Measurements from ENCODE around the gene MS4A6E. TPM values are rescaled to one million over a fixed set of nuclear protein-coding genes. Genes with fewer than 3 reads are reported as not detected.
"Not testable (repeated sequence)": the region's sequence is repeated elsewhere in the genome, so short reads cannot be mapped to it uniquely, and the experiment has no call there.

The MS4A6E gene
- polyA plus RNA-seq, 1 donor, result not detected

DNA sequence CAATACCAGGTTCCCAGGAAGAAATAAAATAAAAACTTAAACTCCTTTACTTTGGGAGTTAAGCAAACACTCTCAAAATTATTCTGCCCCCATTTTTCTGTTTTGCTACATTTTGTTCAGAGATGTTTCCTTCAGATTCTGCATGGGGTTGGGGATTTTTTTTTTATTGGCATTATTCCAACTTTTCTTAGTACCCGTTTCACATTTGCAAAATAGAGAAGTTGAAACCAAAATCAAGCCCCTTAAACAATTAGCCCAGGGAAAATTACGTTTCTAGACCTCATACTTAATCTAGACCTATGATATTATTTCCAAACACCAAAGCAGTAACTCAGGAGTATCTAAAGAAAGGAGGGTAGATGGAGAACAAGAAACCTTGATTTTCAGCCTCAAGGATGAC is 30.7 kb downstream of the MS4A6E start:
- H3K4me1 ChIP-seq (ENCODE audit: control insufficient read depth, insufficient read depth, low read length), result no peaks in the 10 kb centered on the region
- peaks cover 8% of the 10 kb centered on the region for H3K9me3 ChIP-seq (ENCODE audit: control insufficient read depth, low read depth, low read length)
- no peak overlapping the region for H3K4me3 ChIP-seq (ENCODE audit: low read length)
- no peaks in the 10 kb centered on the region for H3K27me3 ChIP-seq (ENCODE audit: control insufficient read depth, insufficient read depth, low read length)
- no peak for DNase-seq
- H3K36me3 ChIP-seq (ENCODE audit: control insufficient read depth, insufficient read depth, low read length), result no peaks in the 10 kb centered on the region
- WGBS (ENCODE audit: insufficient coverage, low lambda C conversion rate), result no CpG with 5 or more reads among the region's 2 CpGs
- no peak overlapping the region for H3K27ac ChIP-seq (ENCODE audit: low read length)

DNA sequence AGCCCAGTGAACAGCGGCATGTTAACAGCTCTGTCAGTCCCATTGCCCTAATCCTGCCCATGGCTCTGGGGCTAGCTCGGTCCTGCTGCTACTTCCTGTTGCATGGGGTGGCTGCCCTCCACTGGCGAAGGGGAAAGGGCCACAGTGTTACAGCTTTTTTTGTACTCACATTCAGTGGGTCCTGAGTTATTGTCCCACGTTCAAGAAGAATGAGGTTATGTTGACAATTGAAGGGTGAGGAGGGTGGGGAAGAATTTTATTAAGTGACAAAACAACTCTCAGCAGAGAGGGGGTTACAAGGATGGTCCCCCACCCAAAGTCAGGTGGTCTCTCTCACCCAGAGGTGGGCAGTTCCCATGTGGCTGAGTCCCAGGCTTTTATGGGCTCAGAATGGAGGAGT is 33.6 kb downstream of the MS4A6E start:
- peaks cover 8% of the 10 kb centered on the region for H3K9me3 ChIP-seq (ENCODE audit: control insufficient read depth, low read depth, low read length)
- no peak overlapping the region for H3K27ac ChIP-seq (ENCODE audit: low read length)
- H3K4me3 ChIP-seq (ENCODE audit: low read length), result no peak overlapping the region
- no CpG with 5 or more reads among the region's 4 CpGs for WGBS (ENCODE audit: insufficient coverage, low lambda C conversion rate)
- no peaks in the 10 kb centered on the region for H3K4me1 ChIP-seq (ENCODE audit: control insufficient read depth, insufficient read depth, low read length)
- no peaks in the 10 kb centered on the region for H3K36me3 ChIP-seq (ENCODE audit: control insufficient read depth, insufficient read depth, low read length)
- peaks cover 3% of the 10 kb centered on the region for H3K27me3 ChIP-seq (ENCODE audit: control insufficient read depth, insufficient read depth, low read length)
- no peak for DNase-seq

DNA sequence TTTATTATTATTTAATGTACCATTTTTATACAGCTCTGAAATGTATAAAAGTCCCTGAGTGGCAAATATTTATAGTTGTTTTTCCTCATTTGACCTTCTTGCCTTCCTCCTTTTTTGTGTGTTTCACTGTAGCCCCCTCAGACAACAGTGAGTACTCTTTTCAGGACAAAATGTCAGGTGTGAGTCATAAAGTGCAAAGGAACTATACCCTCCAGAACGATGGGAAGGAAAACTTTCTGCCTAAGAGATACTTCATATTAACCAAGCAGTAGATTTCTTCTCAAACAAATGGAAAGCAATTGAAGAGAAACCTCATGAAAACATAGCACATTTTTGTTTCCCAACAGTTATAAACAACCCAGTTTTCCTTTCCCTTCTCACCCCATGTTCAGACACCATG is 35.2 kb downstream of the MS4A6E start:
- WGBS (ENCODE audit: insufficient coverage, low lambda C conversion rate), result 50% methylated on average over 1 of the region's 1 CpG
- no peaks in the 10 kb centered on the region for H3K4me1 ChIP-seq (ENCODE audit: control insufficient read depth, insufficient read depth, low read length)
- H3K9me3 ChIP-seq (ENCODE audit: control insufficient read depth, low read depth, low read length), result peaks cover 8% of the 10 kb centered on the region
- H3K27ac ChIP-seq (ENCODE audit: low read length), result no peak overlapping the region
- no peak overlapping the region for H3K4me3 ChIP-seq (ENCODE audit: low read length)
- H3K36me3 ChIP-seq (ENCODE audit: control insufficient read depth, insufficient read depth, low read length), result no peaks in the 10 kb centered on the region
- DNase-seq, result no peak
- peaks cover 3% of the 10 kb centered on the region for H3K27me3 ChIP-seq (ENCODE audit: control insufficient read depth, insufficient read depth, low read length)

DNA sequence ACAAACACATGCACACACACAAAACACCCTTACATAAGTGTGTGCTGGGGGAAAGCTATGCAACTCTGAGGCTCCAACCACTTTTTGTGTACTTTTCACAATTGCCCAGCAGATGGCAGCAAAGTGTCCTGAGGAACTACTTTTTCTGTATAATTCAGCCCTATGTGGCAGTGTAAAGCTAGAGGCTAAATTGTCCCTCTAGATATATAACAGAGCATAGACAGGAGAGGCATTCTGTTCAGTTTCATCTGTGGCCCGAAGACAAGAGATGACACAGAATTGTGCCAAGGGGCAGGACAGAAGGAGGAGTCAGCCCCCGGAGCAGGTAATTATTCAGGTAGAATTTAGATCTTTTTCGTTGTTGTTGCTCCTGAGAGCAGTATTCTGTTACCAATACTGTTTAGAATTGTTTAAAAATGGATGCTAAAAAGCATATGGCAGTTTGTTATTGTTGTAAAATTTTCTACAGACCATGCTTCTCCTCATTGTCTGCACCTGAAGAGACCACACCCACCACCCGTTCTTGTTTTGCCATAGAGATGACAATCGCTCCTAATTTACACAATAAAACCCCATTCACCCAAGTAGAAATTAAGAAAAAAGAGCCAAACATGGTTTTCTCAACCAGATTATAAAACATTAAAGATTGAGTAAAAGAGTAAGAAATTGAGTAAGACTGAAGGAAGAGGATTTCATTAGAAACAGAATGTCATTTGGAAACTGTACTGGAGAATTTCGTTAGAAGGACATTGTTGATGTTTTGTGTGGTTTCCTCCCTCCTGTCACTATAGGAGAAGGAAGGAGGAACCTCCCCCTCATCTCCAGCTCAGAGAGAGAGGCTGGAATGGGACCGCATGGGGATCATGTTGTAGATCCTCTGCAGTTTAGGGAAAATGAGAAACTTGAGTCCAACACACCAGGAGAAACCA is 36.8 kb downstream of the MS4A6E start:
- H3K9me3 ChIP-seq (ENCODE audit: control insufficient read depth, low read depth, low read length), result peaks cover 8% of the 10 kb centered on the region
- WGBS (ENCODE audit: insufficient coverage, low lambda C conversion rate), result 80% methylated on average over 1 of the region's 7 CpGs
- no peak overlapping the region for H3K4me3 ChIP-seq (ENCODE audit: low read length)
- H3K27me3 ChIP-seq (ENCODE audit: control insufficient read depth, insufficient read depth, low read length), result peaks cover 3% of the 10 kb centered on the region
- peak; percentile 38 to 44 for DNase-seq
- H3K4me1 ChIP-seq (ENCODE audit: control insufficient read depth, insufficient read depth, low read length), result no peaks in the 10 kb centered on the region
- no peak overlapping the region for H3K27ac ChIP-seq (ENCODE audit: low read length)
- H3K36me3 ChIP-seq (ENCODE audit: control insufficient read depth, insufficient read depth, low read length), result no peaks in the 10 kb centered on the region

DNA sequence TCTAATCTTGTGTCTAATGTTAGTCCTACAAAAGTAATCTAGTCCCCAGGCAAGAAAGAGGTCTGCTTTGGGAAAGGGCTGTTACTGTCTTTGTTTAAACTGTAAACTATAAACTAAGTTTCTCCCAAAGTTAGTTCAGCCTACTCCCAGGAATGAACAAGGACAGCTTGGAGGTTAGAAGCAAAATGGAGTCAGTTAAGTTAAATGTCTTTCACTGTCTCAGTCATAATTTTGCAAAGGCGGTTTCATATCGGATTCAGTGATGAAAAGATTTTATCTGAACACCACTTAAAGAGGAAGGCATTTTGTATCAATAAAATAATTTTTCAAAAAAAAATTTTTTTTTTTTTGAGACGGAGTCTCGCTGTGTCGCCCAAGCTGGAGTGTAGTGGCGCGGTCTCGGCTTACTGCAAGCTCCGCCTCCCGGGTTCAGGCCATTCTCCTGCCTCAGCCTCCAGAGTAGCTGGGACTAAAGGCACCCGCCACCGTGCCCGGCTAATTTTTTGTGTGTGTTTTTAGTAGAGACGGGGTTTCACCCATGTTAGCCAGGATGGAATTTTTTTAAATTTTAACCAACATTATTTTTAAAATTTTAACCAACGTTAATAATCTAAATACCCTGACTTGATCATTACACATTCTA is 39.3 kb downstream of the MS4A6E start:
- not testable (repeated sequence) for H3K4me3 ChIP-seq (ENCODE audit: low read length); H3K36me3 ChIP-seq (ENCODE audit: control insufficient read depth, insufficient read depth, low read length); H3K27me3 ChIP-seq (ENCODE audit: control insufficient read depth, insufficient read depth, low read length); H3K27ac ChIP-seq (ENCODE audit: low read length); H3K4me1 ChIP-seq (ENCODE audit: control insufficient read depth, insufficient read depth, low read length); H3K9me3 ChIP-seq (ENCODE audit: control insufficient read depth, low read depth, low read length); DNase-seq
- WGBS (ENCODE audit: insufficient coverage, low lambda C conversion rate), result 75% methylated on average over 4 of the region's 15 CpGs

DNA sequence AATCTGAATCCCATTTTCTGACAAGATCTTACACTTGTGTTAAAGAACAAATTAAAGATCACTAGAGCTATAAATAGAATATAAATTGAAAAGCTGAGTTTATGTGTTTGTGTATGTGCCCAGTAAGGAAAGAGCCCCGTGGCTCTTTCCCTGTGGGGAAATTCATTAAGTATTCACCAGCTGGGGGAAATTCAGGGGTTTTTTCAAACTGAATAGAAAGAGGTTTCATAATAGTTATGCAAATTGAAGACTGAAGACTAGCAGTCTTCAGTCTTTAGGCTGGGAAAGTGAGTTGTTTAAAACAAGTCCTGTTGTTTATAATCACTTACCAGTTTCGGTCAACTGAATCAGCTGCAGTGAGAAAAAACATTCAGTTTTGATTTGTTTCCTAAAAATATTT is 40.0 kb downstream of the MS4A6E start:
- no peak for DNase-seq
- Histone ChIP-seq H3K27ac (ENCODE audit: low read length) (no peak overlapping the region), H3K4me1 (ENCODE audit: control insufficient read depth, insufficient read depth, low read length) (no peaks in the 10 kb centered on the region), H3K9me3 (ENCODE audit: control insufficient read depth, low read depth, low read length) (no peaks in the 10 kb centered on the region), H3K27me3 (ENCODE audit: control insufficient read depth, insufficient read depth, low read length) (peaks cover 3% of the 10 kb centered on the region), H3K36me3 (ENCODE audit: control insufficient read depth, insufficient read depth, low read length) (no peaks in the 10 kb centered on the region), H3K4me3 (ENCODE audit: low read length) (no peak overlapping the region)
- WGBS (ENCODE audit: insufficient coverage, low lambda C conversion rate), result no CpG with 5 or more reads among the region's 2 CpGs

DNA sequence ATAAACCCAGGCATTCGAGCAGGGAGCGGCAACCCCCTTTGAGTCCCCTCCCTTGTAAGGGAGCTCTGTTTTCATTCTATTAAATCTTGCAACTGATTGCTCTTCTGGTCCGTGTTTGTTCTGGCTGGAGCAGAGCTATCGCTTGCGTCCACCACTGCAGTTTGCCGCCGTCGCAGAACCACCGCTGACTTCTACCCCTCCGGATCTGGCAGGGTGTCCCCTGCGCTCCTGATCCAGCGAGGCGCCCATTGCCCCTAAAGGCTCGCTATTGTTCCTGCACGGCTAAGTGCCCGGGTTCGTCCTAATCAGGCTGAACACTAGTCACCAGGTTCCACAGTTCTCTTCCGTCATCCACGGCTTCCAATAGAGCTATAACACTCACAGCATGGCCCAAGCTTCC is 40.8 kb downstream of the MS4A6E start:
- Histone ChIP-seq H3K4me1 (ENCODE audit: control insufficient read depth, insufficient read depth, low read length) (no peaks in the 10 kb centered on the region), H3K27me3 (ENCODE audit: control insufficient read depth, insufficient read depth, low read length) (peaks cover 3% of the 10 kb centered on the region), H3K36me3 (ENCODE audit: control insufficient read depth, insufficient read depth, low read length) (no peaks in the 10 kb centered on the region), H3K27ac (ENCODE audit: low read length) (no peak overlapping the region), H3K4me3 (ENCODE audit: low read length) (no peak overlapping the region), H3K9me3 (ENCODE audit: control insufficient read depth, low read depth, low read length) (no peaks in the 10 kb centered on the region)
- 100% methylated on average over 2 of the region's 19 CpGs for WGBS (ENCODE audit: insufficient coverage, low lambda C conversion rate)
- no peak for DNase-seq

DNA sequence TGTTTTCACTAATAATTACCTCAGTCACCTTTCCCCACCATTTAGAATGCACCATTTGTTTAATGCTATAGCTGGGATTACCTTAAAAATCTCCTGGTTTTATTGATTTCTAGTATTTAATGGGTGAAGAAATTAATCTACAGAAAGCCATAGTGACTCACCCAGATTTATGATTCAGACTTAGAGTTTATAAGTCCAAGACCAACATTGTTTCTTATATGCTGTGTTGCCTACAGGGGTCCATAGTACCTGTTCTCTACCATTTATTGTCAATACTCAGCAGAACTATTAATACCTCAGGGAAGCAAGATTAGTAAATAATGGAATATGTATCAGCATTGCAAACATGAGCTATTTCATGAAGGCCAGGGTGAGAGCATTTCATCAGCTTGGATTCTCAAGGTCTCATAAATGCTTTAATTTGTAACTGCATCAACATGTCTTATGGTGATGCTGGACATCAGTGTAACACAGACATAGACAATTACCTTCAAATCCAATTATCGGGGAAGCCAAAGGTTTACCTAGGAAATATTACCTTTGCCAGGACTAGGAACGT is 43.3 kb downstream of the MS4A6E start:
- 0% methylated on average over 1 of the region's 2 CpGs for WGBS (ENCODE audit: insufficient coverage, low lambda C conversion rate)
- Histone ChIP-seq H3K36me3 (ENCODE audit: control insufficient read depth, insufficient read depth, low read length) (no peaks in the 10 kb centered on the region), H3K9me3 (ENCODE audit: control insufficient read depth, low read depth, low read length) (no peaks in the 10 kb centered on the region), H3K27ac (ENCODE audit: low read length) (no peak overlapping the region), H3K27me3 (ENCODE audit: control insufficient read depth, insufficient read depth, low read length) (no peaks in the 10 kb centered on the region), H3K4me1 (ENCODE audit: control insufficient read depth, insufficient read depth, low read length) (no peaks in the 10 kb centered on the region), H3K4me3 (ENCODE audit: low read length) (no peak overlapping the region)
- DNase-seq, result no peak

DNA sequence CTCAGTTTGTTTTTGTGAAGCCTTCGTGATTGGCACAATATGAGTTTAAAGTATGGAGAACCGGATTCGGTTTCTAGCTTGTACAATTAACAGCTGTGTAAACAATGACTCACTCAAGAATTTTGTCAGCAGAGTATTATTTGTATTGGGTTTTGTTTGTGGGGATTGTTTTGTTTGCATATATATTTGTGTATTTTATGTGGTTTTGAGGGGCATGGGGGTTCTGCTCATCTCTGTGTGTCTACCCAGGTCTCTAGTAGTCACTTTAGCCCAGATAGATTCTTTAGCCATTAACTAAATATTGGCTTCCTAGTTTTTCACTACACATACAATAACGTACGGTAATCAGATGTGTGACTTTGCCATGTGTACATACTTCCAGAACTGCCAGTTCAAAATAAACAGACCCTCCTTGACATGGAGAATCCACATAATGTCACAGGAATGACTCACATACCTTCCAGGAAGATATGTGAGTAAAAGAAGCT is 43.8 kb downstream of the MS4A6E start:
- H3K9me3 ChIP-seq (ENCODE audit: control insufficient read depth, low read depth, low read length), result no peaks in the 10 kb centered on the region
- H3K27ac ChIP-seq (ENCODE audit: low read length), result no peak overlapping the region
- H3K4me3 ChIP-seq (ENCODE audit: low read length), result no peak overlapping the region
- WGBS (ENCODE audit: insufficient coverage, low lambda C conversion rate), result no CpG with 5 or more reads among the region's 5 CpGs
- DNase-seq, result peak in 1 of 2 donors; percentile 15
- H3K4me1 ChIP-seq (ENCODE audit: control insufficient read depth, insufficient read depth, low read length), result no peaks in the 10 kb centered on the region
- no peaks in the 10 kb centered on the region for H3K36me3 ChIP-seq (ENCODE audit: control insufficient read depth, insufficient read depth, low read length)
- no peaks in the 10 kb centered on the region for H3K27me3 ChIP-seq (ENCODE audit: control insufficient read depth, insufficient read depth, low read length)

DNA sequence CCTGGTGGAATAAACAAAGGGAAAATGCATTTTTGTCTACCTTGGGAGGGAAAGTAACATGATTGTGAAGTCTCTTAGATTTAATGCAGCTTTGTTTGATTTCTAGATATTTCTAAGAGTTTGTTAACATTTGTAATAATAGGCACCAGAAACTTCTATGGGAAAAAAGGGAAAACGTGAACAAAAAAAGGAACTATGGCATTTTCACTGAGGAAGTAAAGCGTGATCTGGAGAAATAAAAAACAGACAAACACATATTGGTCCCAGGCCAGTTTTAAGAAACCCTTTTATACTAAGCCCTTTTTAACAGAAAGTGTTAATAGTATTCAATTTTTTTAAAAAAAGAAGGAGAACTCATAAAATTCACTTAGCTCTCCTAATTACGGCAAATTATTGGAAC is 44.3 kb downstream of the MS4A6E start:
- Histone ChIP-seq H3K9me3 (ENCODE audit: control insufficient read depth, low read depth, low read length) (no peaks in the 10 kb centered on the region), H3K27me3 (ENCODE audit: control insufficient read depth, insufficient read depth, low read length) (no peaks in the 10 kb centered on the region), H3K4me3 (ENCODE audit: low read length) (no peak overlapping the region), H3K4me1 (ENCODE audit: control insufficient read depth, insufficient read depth, low read length) (no peaks in the 10 kb centered on the region), H3K36me3 (ENCODE audit: control insufficient read depth, insufficient read depth, low read length) (no peaks in the 10 kb centered on the region), H3K27ac (ENCODE audit: low read length) (no peak overlapping the region)
- no peak for DNase-seq
- 100% methylated on average over 3 of the region's 3 CpGs for WGBS (ENCODE audit: insufficient coverage, low lambda C conversion rate)
